SKM-1 treated with dmso at 0.1 percent for 144 hours (cell line): Measurements from ENCODE around the gene MAFF.
"Not testable (repeated sequence)": the region's sequence is repeated elsewhere in the genome, so short reads cannot be mapped to it uniquely, and the experiment has no call there.

Experiments
- DNase-seq: peaks from one replicate; lab custom pipeline; 2025; ENCODE audit not compliant: unreplicated experiment; lab: John Stamatoyannopoulos, UW

MAFF gene

GRCh38 chr22:38221908-38222796 lies 20.4 kb downstream of the MAFF start:
- no peak for DNase-seq

- no peak for DNase-seq
Observed at GRCh38 chr22:38222797-38223119, 21.0 kb downstream of the MAFF start.

GRCh38 chr22:38223289-38223960 lies 21.6 kb downstream of the MAFF start:
- no peak for DNase-seq

GRCh38 chr22:38226853-38227649 lies 25.3 kb downstream of the MAFF start:
- DNase-seq: no peak

- no peak for DNase-seq
Observed at GRCh38 chr22:38228326-38228872, 26.6 kb downstream of the MAFF start.

GRCh38 chr22:38228873-38229740 lies 27.3 kb downstream of the MAFF start:
- DNase-seq: no peak

- DNase-seq: peak; percentile 14
Observed at GRCh38 chr22:38230108-38230825, 28.5 kb downstream of the MAFF start.

- DNase-seq: no peak
Observed at GRCh38 chr22:38230916-38231315, 29.1 kb downstream of the MAFF start.

- DNase-seq: no peak
Observed at GRCh38 chr22:38232196-38232595, 30.4 kb downstream of the MAFF start.

GRCh38 chr22:38233427-38233826 lies 31.6 kb downstream of the MAFF start:
- DNase-seq: no peak

- DNase-seq: not testable (repeated sequence)
Observed at GRCh38 chr22:38233856-38234255, 32.1 kb downstream of the MAFF start.

- DNase-seq: no peak
Observed at GRCh38 chr22:38235240-38235850, 33.6 kb downstream of the MAFF start.

- no peak for DNase-seq
Observed at GRCh38 chr22:38236786-38237185, 35.0 kb downstream of the MAFF start.

GRCh38 chr22:38238519-38239071 lies 36.8 kb downstream of the MAFF start:
- no peak for DNase-seq

- no peak for DNase-seq
Observed at GRCh38 chr22:38239101-38239761, 37.4 kb downstream of the MAFF start.

- no peak for DNase-seq
Observed at GRCh38 chr22:38240734-38241252, 39.0 kb downstream of the MAFF start.

- DNase-seq: no peak
Observed at GRCh38 chr22:38243007-38243765, 41.4 kb downstream of the MAFF start.

GRCh38 chr22:38244106-38244505 lies 42.3 kb downstream of the MAFF start:
- no peak for DNase-seq
